ENCODE data around the gene MYH3.

GRCh38 chr17:10640475-10640874, 16.6 kb downstream of the MYH3 start:
- TF ChIP-seq CTCF (IDR thresholded peaks at IDR 0.05): no peak
- no peak for TF ChIP-seq POLR2A (IDR thresholded peaks at IDR 0.05)

Data from right lobe of liver (tissue), 4 donors.